Activated naive CD4-positive, alpha-beta T cell treated with anti-CD3 and anti-CD28 coated beads, Interleukin-2, amount 50 U/mL, for 16 hours (primary cell): ENCODE measurements around the gene CACNA1C.
"Not testable (repeated sequence)": the region's sequence is repeated elsewhere in the genome, so short reads cannot be mapped to it uniquely, and the experiment has no call there.

Experiments
- DNase-seq: peaks from one replicate; pipeline ENCODE4 v3.0.0-alpha.2; 2020

Gene CACNA1C

GRCh38 chr12:2467447-2468195 lies 414.8 kb downstream of the CACNA1C start:
- DNase-seq, result no peak

DNA sequence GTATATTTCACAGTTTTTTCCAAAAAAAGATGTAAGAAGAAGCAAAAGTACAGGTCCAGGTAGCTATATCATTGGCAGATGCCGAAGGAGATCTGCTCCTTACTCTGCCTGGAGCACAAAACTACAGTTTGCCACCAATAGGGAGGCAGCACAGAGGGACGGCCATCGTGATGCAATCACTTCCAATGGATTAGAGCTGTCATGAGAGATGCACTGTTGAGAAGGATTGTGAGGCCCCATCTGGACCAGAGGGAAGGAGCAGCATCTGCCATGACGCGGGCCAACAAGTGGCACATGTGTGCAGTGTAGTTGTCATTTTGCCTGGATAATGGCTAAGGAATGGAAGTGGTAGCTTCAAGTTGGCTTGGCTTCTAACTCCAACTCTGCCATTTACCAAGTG lies 423.2 kb downstream of the CACNA1C start:
- no peak for DNase-seq

GRCh38 chr12:2477009-2477766 lies 424.4 kb downstream of the CACNA1C start:
- DNase-seq, result no peak

GRCh38 chr12:2479851-2480535 lies 427.2 kb downstream of the CACNA1C start:
- no peak for DNase-seq

- DNase-seq, result no peak
These were observed 428.6 kb downstream of the CACNA1C start for GRCh38 chr12:2481346-2481745.

DNA sequence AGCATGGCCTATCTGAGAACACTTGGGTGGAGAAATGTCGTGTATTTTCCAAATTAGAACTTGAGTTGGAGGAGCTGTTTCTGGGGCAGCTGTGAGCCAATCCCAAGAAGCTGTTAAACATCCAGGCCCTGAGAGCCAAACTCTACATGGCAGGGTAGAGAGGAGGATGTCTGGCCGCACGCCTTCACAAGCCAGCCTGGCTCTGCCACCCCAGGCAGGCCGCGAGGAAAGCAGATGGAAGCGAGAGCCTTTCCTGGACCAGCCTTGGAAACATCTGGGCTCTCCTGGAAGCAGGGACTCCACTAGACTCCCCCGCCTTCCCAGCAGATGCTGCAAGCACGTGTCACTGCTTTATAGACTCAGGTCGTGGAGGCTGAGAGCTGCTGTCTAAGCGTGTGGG lies 429.2 kb downstream of the CACNA1C start:
- no peak for DNase-seq

GRCh38 chr12:2482938-2483660 lies 430.3 kb downstream of the CACNA1C start:
- no peak for DNase-seq

- no peak for DNase-seq
These were observed 430.9 kb downstream of the CACNA1C start for GRCh38 chr12:2483713-2484112.

DNA sequence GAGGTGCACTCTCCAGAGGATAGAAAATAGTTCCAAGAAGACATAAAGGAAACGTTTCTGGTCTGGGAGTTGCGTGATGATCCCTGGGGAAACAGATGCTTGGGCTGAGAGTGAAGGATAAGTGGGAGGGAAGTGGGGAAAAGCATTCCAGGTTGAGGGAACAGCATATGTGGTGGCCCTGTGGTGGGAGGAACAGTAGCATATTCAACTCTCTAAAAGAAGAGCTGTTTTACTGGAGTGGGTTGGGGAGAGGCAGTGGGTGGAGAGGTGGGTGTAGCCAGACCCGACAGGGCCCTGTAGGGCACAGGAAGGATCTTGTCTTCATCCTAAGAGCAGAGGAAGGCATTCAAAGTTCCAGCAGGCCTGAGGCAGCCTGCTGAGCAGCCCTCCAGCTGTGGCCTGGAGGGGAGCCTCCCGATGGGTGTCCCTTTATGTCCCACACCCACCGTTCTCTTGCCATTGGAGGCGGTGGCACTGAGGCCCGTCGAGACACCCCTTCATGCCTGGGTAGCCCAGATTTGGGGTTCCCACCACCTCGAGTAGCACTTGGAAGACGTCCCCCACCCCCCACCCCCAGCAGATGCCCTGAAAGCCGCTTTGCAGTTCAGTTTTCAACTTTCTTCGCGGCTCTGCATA lies 431.5 kb downstream of the CACNA1C start:
- DNase-seq, result no peak

DNA sequence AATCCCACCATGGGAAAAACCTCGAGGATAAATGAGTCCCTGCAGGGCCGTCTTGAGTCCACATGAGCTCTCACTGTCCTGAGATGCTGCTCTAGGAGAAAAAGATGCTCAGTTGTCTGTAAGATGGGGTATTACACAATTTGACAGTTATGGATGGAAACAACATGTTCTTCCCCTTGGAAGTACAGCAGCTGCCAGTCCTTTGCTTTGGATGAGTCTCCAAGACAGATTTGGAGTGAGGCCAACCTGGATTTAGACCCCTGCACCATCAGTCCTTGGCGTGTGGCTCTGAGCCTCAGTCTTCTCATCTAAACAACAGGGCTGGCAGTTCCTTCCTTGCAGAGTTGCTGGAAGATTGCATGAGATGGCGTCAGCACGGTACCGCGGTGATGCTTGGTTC lies 432.9 kb downstream of the CACNA1C start:
- DNase-seq, result no peak

- DNase-seq, result no peak
These were observed 434.0 kb downstream of the CACNA1C start for GRCh38 chr12:2486796-2487195.

GRCh38 chr12:2487278-2487677 lies 434.5 kb downstream of the CACNA1C start:
- no peak for DNase-seq

- no peak for DNase-seq
These were observed 435.3 kb downstream of the CACNA1C start for GRCh38 chr12:2488131-2488530.

DNA sequence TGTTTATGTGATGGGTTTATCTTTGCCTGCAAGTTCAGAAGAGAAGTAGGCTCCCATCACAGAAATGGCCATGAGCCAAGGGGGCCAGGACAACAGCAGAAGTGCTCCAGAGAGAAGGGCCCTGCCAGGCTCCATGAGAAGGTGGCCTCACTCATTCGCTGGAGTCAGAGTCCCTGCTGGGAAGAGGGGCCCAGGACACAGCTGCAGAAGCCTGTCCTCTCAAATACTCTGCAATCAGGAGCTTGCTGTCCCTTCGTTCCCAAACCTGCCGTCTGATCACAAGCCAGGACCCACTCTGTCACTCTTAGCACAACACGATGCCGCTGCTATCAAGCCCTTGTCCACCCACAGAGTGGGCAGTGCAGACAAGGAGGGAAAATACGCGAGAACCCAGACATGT lies 435.8 kb downstream of the CACNA1C start:
- no peak for DNase-seq

- no peak for DNase-seq
These were observed 436.5 kb downstream of the CACNA1C start for GRCh38 chr12:2489275-2489674.

DNA sequence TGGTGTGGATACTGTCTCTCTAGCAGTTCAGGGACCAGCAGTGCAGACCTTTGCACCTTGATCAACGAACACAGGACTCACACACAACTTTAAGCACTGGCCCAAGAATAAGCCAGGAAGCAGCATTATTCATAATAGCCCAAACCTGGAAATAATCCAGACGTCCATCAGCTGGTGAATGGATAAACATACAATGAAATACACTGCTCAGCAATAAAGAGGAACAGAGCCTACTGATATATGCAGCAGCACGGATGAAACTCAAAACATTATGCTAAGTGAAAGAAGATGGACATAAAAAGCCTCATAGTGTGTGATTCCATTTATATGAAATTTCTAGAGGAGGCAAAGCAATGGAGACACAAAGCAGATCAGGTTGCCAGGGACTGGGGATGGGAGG lies 438.0 kb downstream of the CACNA1C start:
- no peak for DNase-seq

DNA sequence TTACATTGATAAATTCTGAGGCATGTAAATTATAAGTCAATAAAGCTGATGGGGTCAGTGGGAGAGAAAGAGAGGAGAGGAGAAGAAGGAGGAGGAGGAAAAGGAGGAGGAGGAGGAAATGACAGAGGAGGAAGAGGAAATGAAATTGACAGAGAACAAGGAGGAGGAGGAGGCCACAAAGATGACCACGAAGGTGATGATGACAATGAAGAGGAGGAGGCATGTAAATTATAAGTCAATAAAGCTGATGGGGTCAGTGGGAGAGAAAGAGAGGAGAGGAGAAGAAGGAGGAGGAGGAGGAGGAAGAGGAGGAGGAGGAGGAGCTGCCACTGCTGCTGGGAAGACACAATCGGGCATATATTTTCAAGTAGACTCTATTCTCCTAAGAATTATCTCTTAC lies 438.6 kb downstream of the CACNA1C start:
- DNase-seq, result not testable (repeated sequence)

- no peak for DNase-seq
These were observed 439.4 kb downstream of the CACNA1C start for GRCh38 chr12:2492236-2492635.

- DNase-seq, result no peak
These were observed 440.3 kb downstream of the CACNA1C start for GRCh38 chr12:2493086-2493485.

GRCh38 chr12:2494486-2495192 lies 441.9 kb downstream of the CACNA1C start:
- DNase-seq, result no peak

DNA sequence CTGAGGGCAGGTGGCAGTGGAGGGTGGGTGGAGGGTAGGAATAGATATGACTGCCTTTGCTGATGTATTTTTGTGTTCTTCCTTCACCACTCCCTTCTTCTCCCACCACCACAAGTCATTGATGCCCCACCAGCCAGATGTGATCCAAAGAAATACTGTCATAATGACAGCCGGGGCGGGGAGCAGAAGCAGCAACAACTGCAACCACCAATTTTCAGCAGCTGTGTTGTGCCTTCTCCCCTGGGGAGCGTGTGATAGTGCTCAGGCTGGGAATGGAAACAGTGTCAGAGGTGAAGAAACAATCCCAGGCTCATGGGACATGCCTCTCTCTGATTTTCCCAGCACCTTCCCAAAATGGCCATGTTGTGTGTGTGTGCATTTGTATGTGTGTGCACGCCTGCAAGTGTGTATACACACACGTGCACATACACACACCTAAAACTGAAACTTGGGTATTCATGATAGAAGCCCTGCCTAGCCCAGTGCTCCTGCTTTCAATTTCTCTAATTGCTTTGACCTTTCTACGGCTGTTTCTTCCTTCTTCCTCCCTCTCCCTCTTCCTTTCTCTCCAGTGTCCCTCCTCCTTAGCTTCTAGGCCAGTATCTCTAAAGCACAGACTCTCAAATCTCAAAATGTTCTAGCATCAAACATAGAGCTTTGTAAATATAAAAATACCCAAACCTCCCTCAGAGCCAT lies 442.8 kb downstream of the CACNA1C start:
- DNase-seq, result no peak
